ENCODE results near the gene PATJ.

PATJ gene

GRCh38 chr1:62012836-62013235 is 270.6 kb downstream of the PATJ start:
- TF ChIP-seq POLR2AphosphoS5 (IDR thresholded peaks at IDR 0.05; ENCODE audit: low read depth, low read length): no peak
- no peak for TF ChIP-seq FOXP2 (optimal IDR thresholded peaks at IDR 0.05; ENCODE audit: borderline replicate concordance, extremely low read depth, extremely low read length, insufficient read depth)
- TF ChIP-seq, protein P1, sequence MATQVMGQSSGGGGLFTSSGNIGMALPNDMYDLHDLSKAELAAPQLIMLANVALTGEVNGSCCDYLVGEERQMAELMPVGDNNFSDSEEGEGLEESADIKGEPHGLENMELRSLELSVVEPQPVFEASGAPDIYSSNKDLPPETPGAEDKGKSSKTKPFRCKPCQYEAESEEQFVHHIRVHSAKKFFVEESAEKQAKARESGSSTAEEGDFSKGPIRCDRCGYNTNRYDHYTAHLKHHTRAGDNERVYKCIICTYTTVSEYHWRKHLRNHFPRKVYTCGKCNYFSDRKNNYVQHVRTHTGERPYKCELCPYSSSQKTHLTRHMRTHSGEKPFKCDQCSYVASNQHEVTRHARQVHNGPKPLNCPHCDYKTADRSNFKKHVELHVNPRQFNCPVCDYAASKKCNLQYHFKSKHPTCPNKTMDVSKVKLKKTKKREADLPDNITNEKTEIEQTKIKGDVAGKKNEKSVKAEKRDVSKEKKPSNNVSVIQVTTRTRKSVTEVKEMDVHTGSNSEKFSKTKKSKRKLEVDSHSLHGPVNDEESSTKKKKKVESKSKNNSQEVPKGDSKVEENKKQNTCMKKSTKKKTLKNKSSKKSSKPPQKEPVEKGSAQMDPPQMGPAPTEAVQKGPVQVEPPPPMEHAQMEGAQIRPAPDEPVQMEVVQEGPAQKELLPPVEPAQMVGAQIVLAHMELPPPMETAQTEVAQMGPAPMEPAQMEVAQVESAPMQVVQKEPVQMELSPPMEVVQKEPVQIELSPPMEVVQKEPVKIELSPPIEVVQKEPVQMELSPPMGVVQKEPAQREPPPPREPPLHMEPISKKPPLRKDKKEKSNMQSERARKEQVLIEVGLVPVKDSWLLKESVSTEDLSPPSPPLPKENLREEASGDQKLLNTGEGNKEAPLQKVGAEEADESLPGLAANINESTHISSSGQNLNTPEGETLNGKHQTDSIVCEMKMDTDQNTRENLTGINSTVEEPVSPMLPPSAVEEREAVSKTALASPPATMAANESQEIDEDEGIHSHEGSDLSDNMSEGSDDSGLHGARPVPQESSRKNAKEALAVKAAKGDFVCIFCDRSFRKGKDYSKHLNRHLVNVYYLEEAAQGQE (IDR thresholded peaks at IDR 0.05; ENCODE audit: insufficient read depth in 1 of 2, low read depth in 2 of 2, low read length in 2 of 2): no peak
- no peak for TF ChIP-seq TAF1 (IDR thresholded peaks at IDR 0.05; ENCODE audit: borderline replicate concordance, insufficient read depth, low read length)
- no peak for TF ChIP-seq SIN3A (IDR thresholded peaks at IDR 0.05; ENCODE audit: borderline replicate concordance, insufficient read depth, low read length)

DNA sequence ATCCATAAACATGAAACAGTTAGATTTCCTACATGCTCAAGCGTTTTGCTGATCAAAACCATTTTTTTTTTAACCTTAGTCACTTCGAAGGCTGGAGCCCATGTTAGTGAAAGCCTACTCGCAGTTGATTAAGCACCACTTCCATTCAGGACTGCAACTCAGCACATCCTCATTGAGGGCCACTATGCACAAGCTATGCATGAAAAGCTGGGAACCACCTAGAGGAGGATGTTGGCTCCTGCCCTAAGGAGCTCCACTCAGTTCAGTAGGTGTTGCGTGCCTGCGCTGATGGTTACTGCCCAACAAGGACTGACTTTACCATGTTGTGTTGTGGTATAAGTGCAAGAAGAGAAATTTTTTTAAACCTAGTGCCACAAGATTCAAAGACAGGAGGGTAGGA is 271.0 kb downstream of the PATJ start:
- TF ChIP-seq SIN3A (IDR thresholded peaks at IDR 0.05; ENCODE audit: borderline replicate concordance, insufficient read depth, low read length) (no peak), POLR2AphosphoS5 (IDR thresholded peaks at IDR 0.05; ENCODE audit: low read depth, low read length) (no peak), FOXP2 (optimal IDR thresholded peaks at IDR 0.05; ENCODE audit: borderline replicate concordance, extremely low read depth, extremely low read length, insufficient read depth) (no peak), TAF1 (IDR thresholded peaks at IDR 0.05; ENCODE audit: borderline replicate concordance, insufficient read depth, low read length) (no peak)
- TF ChIP-seq, protein P1 (IDR thresholded peaks at IDR 0.05; ENCODE audit: insufficient read depth in 1 of 2, low read depth in 2 of 2, low read length in 2 of 2): no peak

GRCh38 chr1:62022382-62022983 is 280.2 kb downstream of the PATJ start:
- TF ChIP-seq POLR2AphosphoS5 (IDR thresholded peaks at IDR 0.05; ENCODE audit: low read depth, low read length): no peak
- no peak for TF ChIP-seq TAF1 (IDR thresholded peaks at IDR 0.05; ENCODE audit: borderline replicate concordance, insufficient read depth, low read length)
- no peak for TF ChIP-seq FOXP2 (optimal IDR thresholded peaks at IDR 0.05; ENCODE audit: borderline replicate concordance, extremely low read depth, extremely low read length, insufficient read depth)
- TF ChIP-seq, protein P1 (IDR thresholded peaks at IDR 0.05; ENCODE audit: insufficient read depth in 1 of 2, low read depth in 2 of 2, low read length in 2 of 2): no peak
- TF ChIP-seq SIN3A (IDR thresholded peaks at IDR 0.05; ENCODE audit: borderline replicate concordance, insufficient read depth, low read length): no peak

GRCh38 chr1:62024690-62025089 is 282.4 kb downstream of the PATJ start:
- TF ChIP-seq FOXP2 (optimal IDR thresholded peaks at IDR 0.05; ENCODE audit: borderline replicate concordance, extremely low read depth, extremely low read length, insufficient read depth) (no peak), POLR2AphosphoS5 (IDR thresholded peaks at IDR 0.05; ENCODE audit: low read depth, low read length) (no peak), TAF1 (IDR thresholded peaks at IDR 0.05; ENCODE audit: borderline replicate concordance, insufficient read depth, low read length) (no peak), SIN3A (IDR thresholded peaks at IDR 0.05; ENCODE audit: borderline replicate concordance, insufficient read depth, low read length) (no peak)
- TF ChIP-seq, protein P1 (IDR thresholded peaks at IDR 0.05; ENCODE audit: insufficient read depth in 1 of 2, low read depth in 2 of 2, low read length in 2 of 2): no peak
